ENCODE measurements around the gene MPC1L.

The MPC1L gene

GRCh38 chrX:40628506-40628905 lies 5.3 kb downstream of the MPC1L start:
- no peak for DNase-seq (ENCODE audit: low read depth in 2 of 2)

- DNase-seq (ENCODE audit: low read depth in 2 of 2): no peak
Observed at GRCh38 chrX:40632199-40632598, 9.0 kb downstream of the MPC1L start.

GRCh38 chrX:40637687-40638086 lies 14.5 kb downstream of the MPC1L start:
- DNase-seq (ENCODE audit: low read depth in 2 of 2): no peak

- no peak for DNase-seq (ENCODE audit: low read depth in 2 of 2)
Observed at GRCh38 chrX:40644176-40644575, 20.9 kb downstream of the MPC1L start.

GRCh38 chrX:40644821-40645358 lies 21.7 kb downstream of the MPC1L start:
- peak; percentile 12 to 14 for DNase-seq (ENCODE audit: low read depth in 2 of 2)

- peak in 1 of 2 donors; percentile 10 for DNase-seq (ENCODE audit: low read depth in 2 of 2)
Observed at GRCh38 chrX:40646489-40647306, 23.5 kb downstream of the MPC1L start.

GRCh38 chrX:40647307-40648197 lies 24.3 kb downstream of the MPC1L start, which contains the start of gene CXorf38:
TSS of gene CXorf38 (minus strand) at chrX:40647561. CDS start at chrX:40647520, 41 bp downstream.
- peak; percentile 85 to 96 for DNase-seq (ENCODE audit: low read depth in 2 of 2)

- DNase-seq (ENCODE audit: low read depth in 2 of 2): peak; percentile 26 to 51
Observed at GRCh38 chrX:40651620-40652223, 28.5 kb downstream of the MPC1L start.

- DNase-seq (ENCODE audit: low read depth in 2 of 2): no peak
Observed at GRCh38 chrX:40652664-40653063, 29.4 kb downstream of the MPC1L start.

- DNase-seq (ENCODE audit: low read depth in 2 of 2): no peak
Observed at GRCh38 chrX:40653535-40653934, 30.3 kb downstream of the MPC1L start.

- DNase-seq (ENCODE audit: low read depth in 2 of 2): no peak
Observed at GRCh38 chrX:40660381-40660780, 37.2 kb downstream of the MPC1L start.

- DNase-seq (ENCODE audit: low read depth in 2 of 2): no peak
Observed at GRCh38 chrX:40661489-40661888, 38.3 kb downstream of the MPC1L start.

- DNase-seq (ENCODE audit: low read depth in 2 of 2): no peak
Observed at GRCh38 chrX:40663078-40663740, 40.0 kb downstream of the MPC1L start.

GRCh38 chrX:40663880-40664630 lies 40.8 kb downstream of the MPC1L start:
- DNase-seq (ENCODE audit: low read depth in 2 of 2): no peak

- no peak for DNase-seq (ENCODE audit: low read depth in 2 of 2)
Observed at GRCh38 chrX:40671126-40671525, 47.9 kb downstream of the MPC1L start.
